ENCODE results near the gene PALLD.
A peak's percentile ranks its signal among the peaks of the same experiment; 100 is the strongest.

PALLD gene

DNA sequence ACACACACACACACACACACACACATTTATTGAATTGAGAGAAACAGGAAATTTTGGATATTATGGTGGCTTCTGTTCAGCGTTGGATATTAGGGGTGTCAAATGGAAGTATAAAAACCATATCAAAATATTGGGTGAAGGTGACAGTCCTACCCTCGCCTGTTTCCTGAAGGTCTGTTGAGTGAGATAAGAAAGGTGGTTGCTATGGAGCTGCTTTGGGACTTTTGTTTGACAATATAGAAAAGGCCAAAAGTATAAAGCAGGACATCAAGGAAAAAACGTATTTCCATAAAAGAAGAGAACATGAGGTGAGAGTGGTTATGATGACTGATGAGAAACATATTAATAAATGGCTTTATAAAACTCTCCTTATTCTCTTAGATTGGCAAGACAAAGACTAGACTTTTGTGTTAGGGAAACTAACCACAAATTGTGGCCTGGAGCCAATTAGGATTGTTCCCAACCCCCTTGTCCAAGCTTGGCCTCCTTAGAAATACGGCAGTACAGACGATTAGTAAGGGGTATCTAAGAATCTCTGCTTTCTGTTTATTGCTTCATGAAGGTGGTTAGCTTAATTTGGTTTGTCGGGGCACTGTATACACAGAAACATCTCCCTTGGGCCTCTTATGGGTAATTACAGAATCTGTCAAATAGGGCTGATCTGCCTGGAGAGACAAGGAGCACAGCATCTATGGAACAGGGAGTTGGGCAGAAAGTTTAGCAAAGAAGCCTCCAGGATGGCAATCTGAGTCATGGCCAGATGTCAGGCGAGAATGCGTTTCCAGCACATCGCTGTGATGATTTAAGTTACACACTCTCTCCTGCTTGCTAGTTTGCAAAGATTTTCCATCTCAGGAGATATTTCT lies 315.2 kb downstream of the PALLD start:
- H2AFZ ChIP-seq (ENCODE audit: low read length) = no peak overlapping the region
- no peak overlapping the region for H3K4me2 ChIP-seq (ENCODE audit: insufficient read depth, low read length, poor library complexity, severe bottlenecking)
- H3K4ac ChIP-seq (ENCODE audit: low read length) = no peak overlapping the region
- no peak overlapping the region for H3K18ac ChIP-seq (ENCODE audit: low read length)
- H2BK12ac ChIP-seq (ENCODE audit: low read length) = no peak overlapping the region
- no peak overlapping the region for H3K14ac ChIP-seq (ENCODE audit: low read length)
- H2AK5ac ChIP-seq (ENCODE audit: low read depth, low read length) = no peak overlapping the region
- no peak overlapping the region for H4K8ac ChIP-seq (ENCODE audit: low read depth, low read length)
- H4K91ac ChIP-seq (ENCODE audit: low read depth, low read length, poor library complexity) = no peak overlapping the region
- no CpG with 5 or more reads among the region's 9 CpGs for WGBS, 2 donors (ENCODE audit: extremely low coverage in 2 of 2, insufficient read length in 2 of 2, insufficient replicate concordance in 1 of 2)
- peak overlapping the region; percentile 46 for H3K27ac ChIP-seq (replicated peaks; ENCODE audit: low read length)
- H3K9ac ChIP-seq (ENCODE audit: low read depth, low read length, poor library complexity) = no peak overlapping the region
- no peaks in the 10 kb centered on the region for H3K36me3 ChIP-seq (replicated peaks in 1 of 2; ENCODE audit: control insufficient read depth in 2 of 2, insufficient read depth in 2 of 2, low read length in 2 of 2)
- H2BK120ac ChIP-seq (ENCODE audit: low read depth, low read length) = no peak overlapping the region
- no peak overlapping the region for H3K4me3 ChIP-seq (ENCODE audit: low read length in 2 of 2)
- no peak overlapping the region for H3K23ac ChIP-seq (ENCODE audit: low read depth, low read length, poor library complexity)
- no peaks in the 10 kb centered on the region for H3K79me1 ChIP-seq (ENCODE audit: low read depth, low read length)
- H3K9me3 ChIP-seq (replicated peaks in 1 of 2; ENCODE audit: control insufficient read depth in 2 of 2, insufficient read depth in 1 of 2, low read depth in 1 of 2, low read length in 2 of 2) = no peaks in the 10 kb centered on the region
- H3K27me3 ChIP-seq (ENCODE audit: control insufficient read depth in 3 of 3, insufficient read depth in 3 of 3, low read depth in 1 of 3, low read length in 3 of 3) = no peaks in the 10 kb centered on the region
- H2BK5ac ChIP-seq (ENCODE audit: low read length) = no peak overlapping the region
- no peak for DNase-seq (ENCODE audit: low spot score)
- H3K4me1 ChIP-seq (ENCODE audit: control insufficient read depth in 2 of 2, insufficient read depth in 1 of 2, low read depth in 1 of 2, low read length in 2 of 2) = peaks cover 16 to 29% of the 10 kb centered on the region in 2 donors
- H2BK15ac ChIP-seq (ENCODE audit: low read length) = peak overlapping the region; percentile 14

DNA sequence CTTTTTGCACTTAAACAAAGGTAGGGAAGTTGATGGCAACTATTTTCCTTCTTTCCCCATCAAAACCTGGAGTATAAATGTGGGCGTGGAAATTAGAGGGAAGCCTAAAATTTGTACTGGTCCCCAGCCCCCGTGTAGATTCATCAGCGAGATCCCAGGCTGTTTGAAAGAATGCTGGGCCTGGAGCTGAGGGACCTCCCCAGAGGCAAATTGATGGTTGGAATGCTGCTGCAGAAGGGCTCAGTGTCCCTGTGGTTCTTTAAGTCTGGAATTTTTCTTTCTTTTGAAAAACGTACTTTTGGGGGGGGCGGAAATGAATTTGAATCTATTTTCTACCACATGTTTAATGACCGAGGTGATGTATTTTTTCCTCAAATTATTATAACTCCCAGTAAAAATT lies 316.0 kb downstream of the PALLD start:
- H3K18ac ChIP-seq (ENCODE audit: low read length) = no peak overlapping the region
- no peak overlapping the region for H3K4ac ChIP-seq (ENCODE audit: low read length)
- H3K23ac ChIP-seq (ENCODE audit: low read depth, low read length, poor library complexity) = no peak overlapping the region
- H2AK5ac ChIP-seq (ENCODE audit: low read depth, low read length) = no peak overlapping the region
- no CpG with 5 or more reads among the region's 6 CpGs for WGBS, 2 donors (ENCODE audit: extremely low coverage in 2 of 2, insufficient read length in 2 of 2, insufficient replicate concordance in 1 of 2)
- H2BK15ac ChIP-seq (ENCODE audit: low read length) = no peak overlapping the region
- H3K27ac ChIP-seq (replicated peaks; ENCODE audit: low read length) = peak overlapping the region; percentile 44
- H3K4me2 ChIP-seq (ENCODE audit: insufficient read depth, low read length, poor library complexity, severe bottlenecking) = no peak overlapping the region
- no peak overlapping the region for H2BK12ac ChIP-seq (ENCODE audit: low read length)
- no peak overlapping the region for H3K14ac ChIP-seq (ENCODE audit: low read length)
- no peaks in the 10 kb centered on the region for H3K36me3 ChIP-seq (replicated peaks in 1 of 2; ENCODE audit: control insufficient read depth in 2 of 2, insufficient read depth in 2 of 2, low read length in 2 of 2)
- H3K4me3 ChIP-seq (ENCODE audit: low read length in 2 of 2) = no peak overlapping the region
- no peak overlapping the region for H4K91ac ChIP-seq (ENCODE audit: low read depth, low read length, poor library complexity)
- H2BK5ac ChIP-seq (ENCODE audit: low read length) = no peak overlapping the region
- H3K79me1 ChIP-seq (ENCODE audit: low read depth, low read length) = no peaks in the 10 kb centered on the region
- no peak overlapping the region for H2AFZ ChIP-seq (ENCODE audit: low read length)
- no peak overlapping the region for H4K8ac ChIP-seq (ENCODE audit: low read depth, low read length)
- no peaks in the 10 kb centered on the region for H3K27me3 ChIP-seq (ENCODE audit: control insufficient read depth in 3 of 3, insufficient read depth in 3 of 3, low read depth in 1 of 3, low read length in 3 of 3)
- DNase-seq (ENCODE audit: low spot score) = no peak
- H3K9ac ChIP-seq (ENCODE audit: low read depth, low read length, poor library complexity) = no peak overlapping the region
- H3K9me3 ChIP-seq (replicated peaks in 1 of 2; ENCODE audit: control insufficient read depth in 2 of 2, insufficient read depth in 1 of 2, low read depth in 1 of 2, low read length in 2 of 2) = no peaks in the 10 kb centered on the region
- peaks cover 17 to 36% of the 10 kb centered on the region in 2 donors for H3K4me1 ChIP-seq (ENCODE audit: control insufficient read depth in 2 of 2, insufficient read depth in 1 of 2, low read depth in 1 of 2, low read length in 2 of 2)
- no peak overlapping the region for H2BK120ac ChIP-seq (ENCODE audit: low read depth, low read length)

DNA sequence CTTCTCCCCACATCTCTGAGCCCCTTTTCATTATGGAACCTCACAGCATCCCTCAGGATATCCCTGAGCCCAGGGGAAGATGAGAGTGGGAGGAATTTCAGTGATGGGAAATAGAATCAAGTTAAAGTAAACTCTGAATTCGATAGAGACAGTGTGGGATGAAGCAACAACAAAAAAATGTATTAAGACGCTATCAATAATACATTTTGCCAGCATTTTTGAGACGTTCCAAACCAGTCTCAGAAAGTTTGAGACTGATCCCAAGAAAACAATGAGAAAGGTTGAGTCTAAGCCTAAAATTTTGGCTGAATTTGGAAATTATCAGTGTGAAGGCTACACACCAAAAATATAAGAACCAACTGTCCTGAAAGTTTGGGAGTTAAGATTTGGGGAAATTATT lies 317.0 kb downstream of the PALLD start:
- Histone ChIP-seq H3K79me1 (ENCODE audit: low read depth, low read length) (no peaks in the 10 kb centered on the region), H2BK15ac (ENCODE audit: low read length) (no peak overlapping the region), H3K4me2 (ENCODE audit: insufficient read depth, low read length, poor library complexity, severe bottlenecking) (no peak overlapping the region), H3K14ac (ENCODE audit: low read length) (no peak overlapping the region), H3K36me3 (replicated peaks in 1 of 2; ENCODE audit: control insufficient read depth in 2 of 2, insufficient read depth in 2 of 2, low read length in 2 of 2) (no peaks in the 10 kb centered on the region), H4K91ac (ENCODE audit: low read depth, low read length, poor library complexity) (no peak overlapping the region), H3K4me3 (ENCODE audit: low read length in 2 of 2) (no peak overlapping the region), H4K8ac (ENCODE audit: low read depth, low read length) (no peak overlapping the region), H2AK5ac (ENCODE audit: low read depth, low read length) (no peak overlapping the region), H3K27me3 (ENCODE audit: control insufficient read depth in 3 of 3, insufficient read depth in 3 of 3, low read depth in 1 of 3, low read length in 3 of 3) (no peaks in the 10 kb centered on the region), H2BK12ac (ENCODE audit: low read length) (no peak overlapping the region), H3K9ac (ENCODE audit: low read depth, low read length, poor library complexity) (no peak overlapping the region), H3K23ac (ENCODE audit: low read depth, low read length, poor library complexity) (no peak overlapping the region), H2BK120ac (ENCODE audit: low read depth, low read length) (no peak overlapping the region), H3K4ac (ENCODE audit: low read length) (no peak overlapping the region), H3K27ac (replicated peaks; ENCODE audit: low read length) (no peak overlapping the region), H3K18ac (ENCODE audit: low read length) (no peak overlapping the region), H3K9me3 (replicated peaks in 1 of 2; ENCODE audit: control insufficient read depth in 2 of 2, insufficient read depth in 1 of 2, low read depth in 1 of 2, low read length in 2 of 2) (no peaks in the 10 kb centered on the region), H3K4me1 (ENCODE audit: control insufficient read depth in 2 of 2, insufficient read depth in 1 of 2, low read depth in 1 of 2, low read length in 2 of 2) (peaks cover 18 to 37% of the 10 kb centered on the region in 2 donors), H2BK5ac (ENCODE audit: low read length) (no peak overlapping the region), H2AFZ (ENCODE audit: low read length) (no peak overlapping the region)
- DNase-seq (ENCODE audit: low spot score) = no peak
- WGBS, 2 donors (ENCODE audit: extremely low coverage in 2 of 2, insufficient read length in 2 of 2, insufficient replicate concordance in 1 of 2) = no CpG with 5 or more reads among the region's 3 CpGs

DNA sequence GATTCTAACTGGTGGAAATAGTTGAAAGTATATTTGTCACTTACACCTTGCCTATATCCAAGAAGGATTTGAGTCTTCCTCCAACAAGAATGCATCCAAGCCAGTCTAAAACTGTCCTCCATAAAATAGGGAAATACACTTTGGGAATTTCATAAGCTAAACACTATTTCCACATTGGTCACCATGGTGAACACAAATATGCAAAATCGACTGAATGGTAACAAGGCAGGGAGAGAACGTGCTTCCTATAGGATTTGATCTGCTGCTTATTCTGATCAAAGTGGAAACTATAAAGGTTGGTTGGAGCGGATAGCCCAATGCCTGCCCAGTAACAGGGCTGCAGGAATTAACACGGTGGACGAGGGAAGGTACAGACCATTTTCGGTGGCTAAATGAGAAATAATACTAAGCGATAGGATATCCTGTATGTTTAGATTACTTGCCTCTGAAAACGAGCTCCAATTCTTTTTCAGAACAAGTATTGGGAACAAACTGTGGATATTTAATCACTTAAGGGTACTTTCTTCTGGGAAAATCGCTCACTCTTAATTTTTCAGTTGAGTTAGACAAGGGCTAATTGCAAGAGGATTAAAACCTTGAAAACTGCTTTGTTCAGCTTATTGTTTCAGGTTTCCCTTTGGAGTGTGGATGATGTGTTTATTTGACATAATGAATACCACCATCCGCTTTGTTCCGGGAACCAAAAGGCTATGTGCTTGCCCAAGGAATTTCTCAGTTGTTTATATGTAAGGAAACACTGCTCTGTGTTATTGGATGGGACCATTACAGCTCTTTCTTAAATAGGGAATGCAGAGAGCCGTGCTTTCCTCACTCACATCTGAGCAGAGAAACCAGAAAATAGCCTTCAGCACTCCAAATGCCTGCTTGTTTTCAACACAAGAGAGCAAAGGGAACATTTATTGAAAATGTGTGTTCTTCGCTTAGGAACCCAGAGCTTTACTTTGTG lies 318.8 kb downstream of the PALLD start:
- H3K23ac ChIP-seq (ENCODE audit: low read depth, low read length, poor library complexity) = no peak overlapping the region
- WGBS, 2 donors (ENCODE audit: extremely low coverage in 2 of 2, insufficient read length in 2 of 2, insufficient replicate concordance in 1 of 2) = no CpG with 5 or more reads among the region's 13 CpGs
- H3K18ac ChIP-seq (ENCODE audit: low read length) = no peak overlapping the region
- no peak overlapping the region for H3K4ac ChIP-seq (ENCODE audit: low read length)
- peak; percentile 73 for DNase-seq (ENCODE audit: low spot score)
- H3K4me1 ChIP-seq (ENCODE audit: control insufficient read depth in 2 of 2, insufficient read depth in 1 of 2, low read depth in 1 of 2, low read length in 2 of 2) = peaks cover 22 to 37% of the 10 kb centered on the region in 2 donors
- no peaks in the 10 kb centered on the region for H3K27me3 ChIP-seq (ENCODE audit: control insufficient read depth in 3 of 3, insufficient read depth in 3 of 3, low read depth in 1 of 3, low read length in 3 of 3)
- peak overlapping the region; percentile 76 for H3K27ac ChIP-seq (replicated peaks; ENCODE audit: low read length)
- no peak overlapping the region for H2AK5ac ChIP-seq (ENCODE audit: low read depth, low read length)
- H3K4me2 ChIP-seq (ENCODE audit: insufficient read depth, low read length, poor library complexity, severe bottlenecking) = no peak overlapping the region
- H4K8ac ChIP-seq (ENCODE audit: low read depth, low read length) = no peak overlapping the region
- H2BK15ac ChIP-seq (ENCODE audit: low read length) = no peak overlapping the region
- no peak overlapping the region for H4K91ac ChIP-seq (ENCODE audit: low read depth, low read length, poor library complexity)
- H3K9me3 ChIP-seq (replicated peaks in 1 of 2; ENCODE audit: control insufficient read depth in 2 of 2, insufficient read depth in 1 of 2, low read depth in 1 of 2, low read length in 2 of 2) = no peaks in the 10 kb centered on the region
- H3K14ac ChIP-seq (ENCODE audit: low read length) = no peak overlapping the region
- no peak overlapping the region for H3K9ac ChIP-seq (ENCODE audit: low read depth, low read length, poor library complexity)
- no peaks in the 10 kb centered on the region for H3K36me3 ChIP-seq (replicated peaks in 1 of 2; ENCODE audit: control insufficient read depth in 2 of 2, insufficient read depth in 2 of 2, low read length in 2 of 2)
- no peaks in the 10 kb centered on the region for H3K79me1 ChIP-seq (ENCODE audit: low read depth, low read length)
- no peak overlapping the region for H3K4me3 ChIP-seq (ENCODE audit: low read length in 2 of 2)
- H2BK120ac ChIP-seq (ENCODE audit: low read depth, low read length) = no peak overlapping the region
- peak overlapping the region; percentile 54 for H2AFZ ChIP-seq (ENCODE audit: low read length)
- no peak overlapping the region for H2BK5ac ChIP-seq (ENCODE audit: low read length)
- no peak overlapping the region for H2BK12ac ChIP-seq (ENCODE audit: low read length)

Measured in neuronal stem cell (in vitro differentiated cells).